ENCODE measurements around the gene TTYH2.
"Not testable (repeated sequence)": the region's sequence is repeated elsewhere in the genome, so short reads cannot be mapped to it uniquely, and the experiment has no call there.

Gene TTYH2

DNA sequence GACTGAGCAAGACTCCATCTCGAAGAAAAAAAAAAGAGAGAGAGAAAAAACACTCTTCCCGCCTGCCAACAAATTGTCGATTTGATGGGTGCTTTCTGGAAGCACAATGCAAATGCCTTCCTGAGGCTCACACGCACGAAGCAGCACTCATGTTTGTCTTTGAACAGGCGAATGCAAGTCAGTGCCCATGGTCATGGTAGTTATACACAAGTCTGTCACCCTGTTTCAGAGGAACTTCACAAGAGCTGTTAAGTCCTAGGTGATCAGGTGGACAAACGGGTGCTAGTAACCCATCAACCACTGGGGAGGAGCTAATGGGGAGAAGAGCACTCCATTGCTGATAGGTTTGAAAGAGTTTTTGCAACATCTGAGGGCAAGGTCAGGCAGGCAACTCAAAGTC lies 54.2 kb downstream of the TTYH2 start:
- no peak for DNase-seq (ENCODE audit: low spot score)

DNA sequence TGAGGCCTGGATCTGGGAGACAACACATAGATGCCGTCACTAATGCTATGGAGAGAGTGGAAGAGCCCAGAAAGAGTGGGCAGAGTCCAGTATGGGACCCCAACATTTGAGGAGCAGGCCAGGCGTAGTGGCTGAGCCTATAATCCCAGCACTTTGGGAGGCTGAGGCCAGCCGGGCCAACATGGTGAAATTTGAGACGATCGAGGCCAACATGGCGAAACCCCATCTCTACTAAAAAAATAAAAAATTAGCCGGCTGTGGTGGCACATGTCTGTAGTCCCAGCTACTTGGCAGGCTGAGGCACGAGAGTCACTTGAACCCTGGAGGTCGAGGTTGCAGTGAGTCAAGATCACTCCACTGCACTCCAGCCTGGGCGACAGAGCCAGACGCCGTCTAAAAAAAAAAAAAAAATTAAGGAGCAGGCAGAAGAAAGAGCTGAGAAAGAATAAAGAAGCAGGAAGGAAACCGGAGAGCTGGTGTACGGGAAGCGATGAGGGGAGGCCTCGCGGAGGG lies 54.7 kb downstream of the TTYH2 start:
- no peak for DNase-seq (ENCODE audit: low spot score)

DNA sequence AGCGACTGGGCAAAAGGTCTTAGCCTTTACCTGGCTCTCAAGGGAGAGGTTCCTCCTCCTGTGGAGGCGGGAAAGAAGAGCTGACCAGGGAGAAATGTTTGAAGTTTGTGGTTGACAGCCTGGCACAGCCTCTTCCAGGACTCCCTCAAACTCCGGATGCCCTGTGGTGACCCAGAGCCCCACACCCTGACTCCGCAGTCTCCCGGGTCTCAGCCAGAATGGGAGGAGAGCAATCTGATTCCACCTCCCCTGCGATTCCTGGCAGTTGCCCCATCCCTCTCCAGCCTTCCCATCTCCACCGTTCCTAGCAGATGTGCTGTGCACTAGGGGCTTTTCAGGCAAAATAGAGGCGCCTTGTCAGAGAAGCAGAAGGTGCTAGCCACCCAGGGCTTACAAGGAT lies 55.2 kb downstream of the TTYH2 start:
- DNase-seq (ENCODE audit: low spot score), result no peak

DNA sequence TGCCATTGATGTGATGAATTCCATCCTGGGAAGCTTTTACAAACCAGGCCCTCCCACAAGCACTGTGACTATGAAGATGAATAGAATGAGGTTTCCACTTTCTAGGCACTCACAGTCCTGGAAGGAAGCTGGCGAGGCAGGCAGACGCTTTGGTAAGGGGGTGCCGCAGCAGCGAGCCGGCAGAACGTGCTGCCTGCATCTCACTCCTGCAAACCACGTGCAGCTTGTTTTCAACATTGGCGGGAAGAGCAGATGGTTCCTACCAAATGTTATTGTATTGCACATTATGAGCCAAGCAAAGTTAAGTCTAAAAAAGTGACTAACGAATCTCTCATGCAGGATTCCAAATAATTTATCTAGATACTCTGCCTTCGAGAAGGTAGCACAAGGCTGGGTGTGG lies 57.0 kb downstream of the TTYH2 start:
- DNase-seq (ENCODE audit: low spot score), result no peak

DNA sequence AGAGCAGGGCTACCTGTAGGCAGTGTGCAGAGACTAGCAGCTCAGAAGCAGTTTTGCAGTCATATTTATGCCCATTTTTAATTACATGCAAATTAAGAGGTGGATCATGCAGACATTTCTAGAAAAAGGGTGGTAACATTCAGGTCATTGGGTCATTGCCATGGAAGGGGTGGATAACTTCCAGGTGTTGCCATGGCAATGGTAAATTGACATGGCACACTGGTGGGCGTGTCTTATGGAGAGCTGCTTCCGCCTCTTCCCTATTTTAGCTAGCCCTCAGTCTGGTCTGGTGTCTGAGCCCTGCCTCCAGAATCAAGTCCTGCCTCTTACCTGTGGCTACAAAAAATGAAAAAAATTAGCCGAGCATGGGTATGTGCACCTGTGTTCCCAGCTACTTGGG lies 57.9 kb downstream of the TTYH2 start:
- no peak for DNase-seq (ENCODE audit: low spot score)

DNA sequence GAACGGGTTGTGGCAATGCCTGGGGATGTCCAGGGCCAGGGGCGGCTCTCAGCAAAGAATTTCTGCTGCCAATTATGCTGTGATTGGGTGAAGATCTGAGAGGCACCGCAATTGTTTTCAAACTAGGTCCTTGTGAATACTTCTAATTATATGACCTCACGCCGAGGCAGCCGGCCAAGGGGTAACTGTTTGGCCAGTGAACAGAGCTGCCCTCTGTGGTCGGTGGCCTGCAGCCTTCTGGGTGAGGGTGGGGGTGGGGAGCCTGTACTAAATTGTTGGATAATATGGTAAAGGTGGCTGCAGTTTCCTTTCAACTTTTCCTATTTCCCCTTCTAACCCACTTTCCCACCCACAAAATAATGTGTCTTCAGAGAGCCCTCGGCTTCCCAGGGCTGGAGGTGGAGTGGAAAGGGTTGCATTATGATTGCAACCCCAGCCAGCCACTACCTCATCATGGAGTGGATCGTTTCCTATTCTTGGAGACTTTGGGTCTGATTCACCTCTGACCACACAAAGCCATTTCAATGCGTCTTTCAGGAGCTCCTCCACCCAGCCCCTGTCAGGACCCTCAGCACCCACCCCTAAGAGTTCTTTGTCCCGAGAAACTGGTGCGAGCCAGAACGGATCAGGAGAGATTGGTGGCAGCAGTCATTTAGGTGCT lies 58.7 kb downstream of the TTYH2 start:
- no peak for DNase-seq (ENCODE audit: low spot score)

DNA sequence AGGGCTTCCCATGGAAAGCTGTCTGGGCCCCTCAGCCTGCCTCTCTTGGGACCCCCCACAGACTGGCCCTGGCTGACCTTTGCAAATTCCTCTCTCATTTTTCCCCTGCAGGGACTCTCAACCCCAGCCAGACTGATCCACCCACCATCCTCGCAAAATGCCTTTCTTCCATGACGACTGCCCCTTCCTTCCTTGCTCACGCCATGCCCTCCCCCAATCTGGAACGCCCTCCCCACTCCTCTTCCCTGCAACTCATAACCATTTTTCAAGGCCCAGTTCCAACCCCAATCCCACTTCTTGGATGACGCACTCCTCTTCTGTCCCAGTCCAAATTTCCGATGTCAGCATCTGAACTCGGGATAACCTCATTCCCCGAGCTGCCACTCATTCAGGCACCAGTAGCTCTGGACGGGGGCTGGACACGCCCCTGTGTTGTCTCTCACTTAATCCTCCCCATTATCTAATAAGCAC lies 59.4 kb downstream of the TTYH2 start:
- DNase-seq (ENCODE audit: low spot score), result no peak

DNA sequence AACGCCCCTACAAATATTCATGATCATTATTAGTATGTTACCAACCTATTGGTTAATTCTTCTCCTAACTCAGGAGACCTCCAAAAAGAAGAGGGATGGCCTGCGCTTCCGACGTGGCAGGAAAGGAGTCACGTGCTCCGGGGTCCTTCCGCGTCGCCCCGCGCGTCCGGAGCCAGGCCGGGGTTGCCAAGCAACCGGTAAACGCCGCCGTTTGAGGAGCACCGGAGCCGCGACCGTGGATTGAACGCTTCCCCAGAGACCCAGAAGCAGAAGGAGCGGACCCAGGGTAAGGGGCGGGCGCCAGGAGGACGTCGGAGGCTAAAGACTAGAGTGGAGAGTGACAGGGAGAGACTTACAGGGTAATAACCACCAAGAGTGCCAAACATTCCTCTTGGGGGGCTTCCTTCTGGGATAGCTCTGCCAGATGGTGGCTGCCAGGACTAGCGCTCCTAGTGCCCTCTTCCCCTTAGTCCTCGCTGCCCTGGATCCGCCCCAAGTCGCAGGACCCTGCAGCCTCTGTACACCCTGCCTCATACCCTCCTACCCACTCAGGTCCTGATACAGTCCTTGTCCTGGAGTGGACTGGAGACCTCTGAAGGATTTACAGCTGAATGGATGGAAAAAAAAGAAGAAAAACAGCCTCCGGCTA lies 60.8 kb downstream of the TTYH2 start, which contains the start of gene DNAI2:
TSS of gene DNAI2 (plus strand) at position 175 of the 649 bp plus-strand sequence. CDS start 7,584 bp downstream, outside the sequence.
- peak; percentile 42 for DNase-seq (ENCODE audit: low spot score)

DNA sequence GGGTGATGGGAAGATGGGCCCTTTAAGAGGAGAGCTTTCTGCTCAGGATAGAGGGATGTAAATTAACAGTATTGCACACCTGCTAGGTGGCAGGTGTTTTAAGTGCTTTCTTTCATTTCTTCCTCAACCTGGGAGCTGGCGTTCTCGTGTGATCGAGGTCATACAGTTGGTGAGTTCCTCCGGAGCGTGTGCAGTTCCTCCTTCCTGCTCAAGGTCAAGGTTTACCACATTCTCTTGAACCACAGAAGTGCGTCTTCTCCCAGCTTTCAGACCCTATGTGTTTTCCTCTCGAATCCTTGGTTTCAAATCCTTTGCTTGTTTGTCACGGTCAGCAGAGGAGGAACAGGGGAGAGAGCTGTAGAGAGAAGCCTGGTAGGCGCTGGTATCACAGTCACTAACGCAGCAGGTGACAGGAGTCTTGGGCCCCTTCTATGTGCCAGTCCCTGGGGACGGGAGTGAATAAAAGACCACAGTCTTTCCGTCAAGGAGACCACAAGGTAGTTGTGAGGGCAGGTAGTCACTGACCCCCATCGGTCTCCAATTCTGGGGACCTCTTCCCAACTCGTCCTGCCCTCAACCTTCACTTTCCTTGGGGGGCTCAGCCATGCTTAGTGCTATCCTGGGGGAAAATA lies 61.5 kb downstream of the TTYH2 start:
- DNase-seq (ENCODE audit: low spot score), result peak; percentile 11

DNA sequence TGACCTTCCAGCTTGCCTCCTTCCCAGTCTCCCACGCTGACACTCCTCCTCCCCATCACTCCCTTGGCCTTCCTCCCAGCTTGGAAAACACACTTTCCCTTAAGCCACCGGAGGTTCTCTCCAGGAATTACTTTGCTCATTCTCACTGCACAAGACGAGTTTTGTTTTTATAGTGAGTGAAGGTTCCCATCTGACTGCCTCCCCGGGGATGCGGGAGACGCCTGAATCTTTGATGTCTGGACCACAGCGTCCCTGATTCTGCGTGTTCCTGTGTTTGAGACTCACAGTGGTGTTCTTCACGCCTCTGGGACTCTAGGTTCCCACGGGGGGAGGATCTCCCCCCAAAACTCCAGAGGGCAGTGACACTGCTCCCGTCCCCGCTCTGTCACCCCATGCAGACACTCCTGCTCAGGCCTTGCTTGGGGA lies 62.7 kb downstream of the TTYH2 start:
- DNase-seq (ENCODE audit: low spot score), result no peak

DNA sequence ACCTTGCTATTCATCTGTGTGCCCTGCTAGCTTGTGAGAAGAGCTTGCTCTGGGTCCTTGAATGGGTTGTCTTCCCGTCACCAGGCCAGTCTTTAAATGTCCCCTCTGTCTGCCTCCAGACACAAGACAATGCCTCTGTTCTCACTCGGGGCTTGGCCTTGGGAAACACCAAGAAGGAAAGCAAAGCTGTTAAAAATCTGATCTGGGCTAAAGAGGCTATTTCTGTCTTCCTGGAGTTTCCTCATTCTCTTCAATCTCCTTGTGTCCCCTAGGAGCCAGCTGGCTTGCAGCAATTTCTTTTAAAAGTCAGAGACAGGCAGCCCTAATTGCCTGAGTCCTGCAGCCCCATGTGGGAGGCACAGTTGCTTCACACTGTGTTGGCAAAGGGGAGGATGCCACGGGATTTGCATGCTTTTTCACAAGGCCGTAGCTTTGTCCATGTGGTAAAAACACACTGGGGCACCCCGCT lies 63.2 kb downstream of the TTYH2 start:
- no peak for DNase-seq (ENCODE audit: low spot score)

DNA sequence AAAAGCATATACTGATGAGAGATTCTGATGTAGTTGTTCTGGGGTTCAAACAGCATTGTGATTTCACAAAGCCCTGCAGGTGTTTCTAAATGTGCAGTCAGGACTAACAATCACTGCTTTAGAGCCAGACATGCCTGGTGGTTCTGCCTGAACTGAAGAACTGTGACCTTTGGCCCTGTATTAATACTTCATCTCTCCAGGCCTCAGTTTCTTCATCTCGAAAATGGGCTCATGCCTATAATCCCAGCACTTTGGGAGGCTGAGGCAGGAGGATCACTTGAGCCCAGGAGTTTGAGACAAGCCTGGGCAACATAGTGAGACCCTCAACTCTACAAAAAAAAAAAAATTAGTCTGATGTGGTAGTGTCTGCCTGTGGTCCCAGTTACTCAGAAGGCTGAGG lies 64.6 kb downstream of the TTYH2 start:
- DNase-seq (ENCODE audit: low spot score), result no peak

DNA sequence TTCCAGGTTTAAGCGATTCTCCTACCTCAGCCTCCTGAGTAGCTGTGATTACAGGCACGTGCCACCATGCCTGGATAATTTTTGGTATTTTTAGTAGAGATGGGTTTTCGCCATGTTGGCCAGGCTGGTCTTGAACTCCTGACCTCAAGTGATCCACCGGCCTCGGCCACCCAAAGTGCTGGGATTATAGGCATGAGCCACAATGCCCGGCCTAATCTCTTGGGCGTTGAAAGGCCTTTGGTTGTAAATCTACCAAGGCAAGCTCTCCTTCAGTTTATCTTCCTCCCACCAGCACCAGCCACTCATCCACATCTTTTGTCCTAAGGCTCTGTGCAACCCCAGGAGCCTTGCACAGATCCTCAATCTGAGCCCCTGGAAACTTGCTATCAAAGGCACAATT lies 66.2 kb downstream of the TTYH2 start:
- not testable (repeated sequence) for DNase-seq (ENCODE audit: low spot score)

DNA sequence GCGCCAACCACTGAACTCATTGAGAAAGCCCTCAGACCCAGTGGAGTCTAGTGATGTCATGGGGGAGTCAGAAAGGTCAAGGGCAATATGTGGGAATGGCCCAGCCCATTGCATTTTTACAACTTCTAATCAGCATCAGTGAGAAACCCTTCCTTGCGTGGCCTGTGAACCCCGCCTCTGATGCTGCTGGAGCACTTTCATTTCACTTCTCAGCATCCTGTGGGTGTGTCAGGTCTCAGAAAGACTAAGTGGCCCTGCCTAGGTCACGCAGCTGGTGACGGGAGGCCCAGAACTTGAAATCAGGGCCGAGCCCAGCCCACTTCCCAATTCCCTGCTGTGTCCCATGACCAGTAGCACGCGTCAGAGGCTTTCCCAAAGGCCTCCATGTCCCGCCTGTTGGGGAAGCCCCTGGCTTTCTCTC lies 66.7 kb downstream of the TTYH2 start:
- DNase-seq (ENCODE audit: low spot score), result peak; percentile 81

DNA sequence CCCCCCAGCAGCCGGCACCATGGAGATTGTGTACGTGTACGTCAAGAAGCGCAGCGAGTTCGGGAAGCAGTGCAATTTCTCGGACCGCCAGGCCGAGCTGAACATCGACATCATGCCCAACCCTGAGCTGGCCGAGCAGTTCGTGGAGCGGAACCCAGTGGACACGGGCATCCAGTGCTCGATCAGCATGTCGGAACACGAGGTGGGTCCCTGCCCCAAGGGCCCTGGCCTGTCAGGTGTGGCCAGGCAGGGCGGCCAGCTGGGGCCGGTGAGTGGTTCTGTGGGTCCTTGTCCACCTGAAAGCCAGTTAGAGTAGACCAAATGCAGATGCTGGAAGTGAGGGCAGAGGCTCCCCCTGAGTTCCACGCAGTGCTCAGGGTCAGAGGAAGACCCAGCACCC lies 68.4 kb downstream of the TTYH2 start:
- DNase-seq (ENCODE audit: low spot score), result no peak

DNA sequence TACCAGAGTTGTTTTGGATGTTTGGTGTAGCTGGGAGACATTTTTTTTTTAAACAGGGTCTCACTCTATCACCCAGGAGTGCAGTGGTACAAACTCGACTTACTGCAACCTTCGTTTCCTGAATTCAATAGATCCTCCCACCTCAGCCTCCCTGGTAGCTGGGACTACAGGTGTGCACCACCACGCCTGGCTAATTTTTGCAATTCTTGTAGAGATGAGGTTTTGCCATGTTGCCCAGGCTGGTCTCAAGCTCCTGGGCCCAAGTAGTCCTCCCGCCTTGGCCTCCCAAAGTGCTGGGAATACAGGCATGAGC lies 68.9 kb downstream of the TTYH2 start:
- DNase-seq (ENCODE audit: low spot score), result not testable (repeated sequence)

DNA sequence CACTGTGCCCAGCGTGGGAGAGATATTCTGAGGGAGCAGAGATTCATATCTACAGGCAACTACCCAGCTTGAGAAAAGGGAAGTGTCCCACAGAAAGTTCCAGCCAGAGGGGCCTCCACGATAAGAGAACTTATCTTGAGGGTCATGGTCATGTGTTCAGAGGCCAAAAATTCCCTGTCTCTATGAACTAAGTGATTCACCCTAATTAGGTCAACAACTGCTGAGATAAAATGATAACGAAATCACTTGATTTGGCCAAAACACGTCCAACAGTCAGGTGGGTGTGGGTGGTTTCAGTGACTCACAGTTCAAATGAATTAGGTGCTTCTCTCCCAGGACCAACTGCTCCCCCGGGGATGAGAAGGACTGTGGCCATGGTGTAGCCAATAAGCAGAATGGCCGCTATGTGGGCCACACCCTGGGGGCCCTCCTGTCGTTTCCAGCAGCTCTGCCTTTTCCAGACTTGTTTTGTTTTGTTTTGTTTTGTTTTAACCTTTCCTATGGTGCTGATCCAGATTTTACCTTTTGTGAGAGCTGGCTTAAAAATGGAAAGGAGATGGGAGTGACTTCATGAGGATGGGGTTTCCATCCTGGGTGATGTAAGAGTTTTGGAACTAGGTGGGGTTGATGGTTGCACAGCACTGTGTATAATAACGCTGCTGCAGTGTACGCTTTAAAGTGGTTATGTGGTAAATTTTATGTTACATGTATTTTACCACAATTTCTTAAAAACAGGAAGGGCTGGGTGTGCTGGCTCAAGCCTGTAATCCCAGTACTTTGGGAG lies 69.4 kb downstream of the TTYH2 start:
- DNase-seq (ENCODE audit: low spot score), result peak; percentile 75

DNA sequence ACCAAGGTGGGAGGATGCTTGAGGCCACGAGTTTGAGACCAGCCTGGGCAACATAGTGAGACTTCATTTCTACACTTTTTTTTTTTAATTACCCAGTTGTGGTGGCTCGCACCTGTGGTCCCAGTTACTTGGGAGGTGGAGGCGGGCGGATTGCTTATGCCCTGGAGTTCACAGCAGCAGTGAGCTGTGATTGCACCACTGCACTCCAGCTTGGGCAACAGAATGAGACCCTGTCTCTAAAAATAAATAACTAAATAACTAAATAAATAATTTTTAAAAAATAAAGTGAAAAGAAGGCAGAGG lies 70.0 kb downstream of the TTYH2 start:
- no peak for DNase-seq (ENCODE audit: low spot score)

DNA sequence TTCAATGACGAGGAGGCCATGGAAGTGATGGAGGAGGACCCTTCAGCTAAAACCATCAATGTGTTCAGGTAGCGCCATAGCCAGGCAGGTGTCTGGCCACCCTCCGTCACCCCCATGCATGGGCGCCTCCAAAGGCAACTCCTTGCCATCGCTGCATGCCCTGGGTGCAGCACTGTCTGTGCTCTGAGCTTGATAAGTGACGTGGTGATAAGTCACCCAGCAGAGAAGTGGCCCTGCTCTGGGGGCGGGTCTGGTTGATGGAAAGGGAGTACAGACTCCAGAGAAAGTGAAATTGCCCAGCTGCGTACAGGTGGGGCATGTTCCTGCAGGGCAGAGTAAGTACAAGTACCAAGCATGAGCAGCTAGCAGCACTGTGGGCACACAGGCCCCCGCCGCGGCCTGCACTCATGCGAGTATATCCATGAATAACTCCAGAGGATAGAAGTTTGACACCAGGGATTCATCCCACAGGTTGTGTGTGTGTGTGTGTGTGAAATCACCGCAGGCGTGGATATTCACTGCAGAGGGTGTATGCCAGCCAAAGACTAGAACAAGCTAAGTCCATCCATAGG lies 73.7 kb downstream of the TTYH2 start:
- DNase-seq (ENCODE audit: low spot score), result no peak

DNA sequence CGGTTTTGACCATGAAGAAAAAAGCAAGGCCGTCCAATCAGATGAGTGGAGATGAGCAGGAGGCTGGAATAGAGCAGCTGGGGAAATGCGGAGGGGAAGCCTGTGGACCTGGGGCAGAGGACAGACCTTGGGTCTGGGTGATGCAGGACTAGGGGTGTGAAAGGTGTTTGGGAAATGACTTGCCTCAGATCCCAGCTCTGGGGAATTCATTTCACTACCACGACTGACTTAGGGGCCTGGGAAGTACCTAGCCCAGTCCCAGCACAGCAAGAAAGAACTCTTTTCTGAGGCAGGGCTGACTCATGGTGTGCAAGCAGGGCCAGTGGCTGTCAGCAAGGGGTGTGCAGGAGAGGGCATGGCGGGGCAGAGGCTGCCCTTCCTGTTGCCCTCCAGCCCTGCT lies 75.4 kb downstream of the TTYH2 start:
- no peak for DNase-seq (ENCODE audit: low spot score)

DNA sequence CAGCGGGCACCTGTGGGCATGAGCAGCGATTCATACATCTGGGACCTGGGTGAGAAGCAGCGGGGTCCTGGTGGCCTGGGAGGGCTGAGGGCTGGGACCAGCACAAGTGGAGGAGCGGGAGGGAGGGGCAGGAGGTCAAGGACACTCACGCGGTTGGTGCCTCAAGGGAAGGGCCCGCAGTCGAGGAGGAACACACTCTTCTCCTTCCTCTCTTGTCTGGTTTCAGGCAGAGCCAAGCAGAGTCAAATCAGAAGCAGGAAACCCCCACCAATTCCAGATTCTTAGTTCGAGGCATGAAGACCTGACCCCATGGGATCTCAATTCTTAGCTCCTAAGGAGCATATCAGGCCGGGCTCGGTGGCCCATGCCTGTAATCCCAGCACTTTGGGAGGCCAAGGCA lies 76.3 kb downstream of the TTYH2 start:
- no peak for DNase-seq (ENCODE audit: low spot score)

DNA sequence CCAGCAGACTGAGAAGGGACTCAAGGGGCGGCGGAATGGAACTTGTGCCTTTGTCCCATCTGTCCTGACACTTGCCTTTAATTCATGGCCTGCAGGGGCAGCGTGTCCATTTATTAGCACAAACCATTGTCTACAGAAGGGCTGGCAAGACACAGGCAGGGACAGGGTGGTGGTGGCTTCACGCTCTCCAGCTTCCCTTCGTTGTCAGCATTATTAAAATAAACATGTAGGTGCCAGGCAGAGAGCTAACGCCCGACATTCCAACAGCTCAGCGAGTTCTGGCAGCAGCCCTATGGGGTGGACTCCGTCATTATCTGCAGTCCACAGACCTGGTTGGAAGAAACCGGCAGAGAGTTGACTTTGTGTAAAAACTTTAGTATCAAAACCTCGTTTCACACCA lies 77.0 kb downstream of the TTYH2 start:
- no peak for DNase-seq (ENCODE audit: low spot score)
